H9 (cell line): ENCODE measurements around the gene PKP1. TPM values are rescaled to one million over a fixed set of nuclear protein-coding genes. Genes with fewer than 3 reads are reported as not detected.

Experiments used
- DNase-seq: peaks from one replicate; pipeline ENCODE4 v3.0.0-alpha.2; 2017
- H2AFZ ChIP-seq: one replicate; pipeline ENCODE4 v1.6.1; 2013; ENCODE audit warnings: mild to moderate bottlenecking, low read length, control low read depth, moderate library complexity
- H2AK5ac ChIP-seq: 2 replicates; pipeline ENCODE4 v1.6.1; 2013; ENCODE audit warnings: low read length, control low read depth, mixed read lengths; ENCODE audit not compliant: insufficient read length
- H2BK120ac ChIP-seq: one replicate; pipeline ENCODE4 v1.6.1; 2013; ENCODE audit warnings: low read depth, mild to moderate bottlenecking, low read length, control low read depth, inconsistent platforms; ENCODE audit not compliant: poor library complexity, severe bottlenecking
- H2BK12ac ChIP-seq: 2 replicates; pipeline ENCODE4 v1.6.1; 2013; ENCODE audit warnings: low read length, control low read depth, mixed read lengths, low read depth; ENCODE audit not compliant: insufficient read length
- H2BK15ac ChIP-seq: 2 replicates; pipeline ENCODE4 v1.6.1; 2013; ENCODE audit warnings: low read depth, low read length, control low read depth
- H2BK20ac ChIP-seq: one replicate; pipeline ENCODE4 v1.6.1; 2013; ENCODE audit warnings: low read depth, mild to moderate bottlenecking, low read length, control low read depth, inconsistent platforms; ENCODE audit not compliant: poor library complexity, severe bottlenecking
- H2BK5ac ChIP-seq: 2 replicates; pipeline ENCODE4 v1.6.1; 2013; ENCODE audit warnings: low read length, control low read depth, mixed read lengths; ENCODE audit not compliant: insufficient read length
- H3K14ac ChIP-seq: 2 replicates; pipeline ENCODE4 v1.6.1; 2013; ENCODE audit warnings: low read length, control low read depth; ENCODE audit not compliant: insufficient read depth
- H3K18ac ChIP-seq: 2 replicates; pipeline ENCODE4 v1.6.1; 2013; ENCODE audit warnings: low read depth, mild to moderate bottlenecking, mixed read lengths, low read length, control low read depth; ENCODE audit not compliant: insufficient read length
- H3K23ac ChIP-seq: 2 replicates; pipeline ENCODE4 v1.6.1; 2013; ENCODE audit warnings: low read length, control low read depth, mixed read lengths, low read depth; ENCODE audit not compliant: insufficient read length
- H3K23me2 ChIP-seq: 2 replicates; pipeline ENCODE4 v1.6.1; 2013; ENCODE audit warnings: low read depth, mild to moderate bottlenecking, mixed read lengths, low read length, control low read depth; ENCODE audit not compliant: insufficient read length, poor library complexity, severe bottlenecking
- H3K27ac ChIP-seq: 2 replicates; pipeline ENCODE4 v1.5.1; 2013; ENCODE audit warnings: low read length, control low read depth, mixed read lengths, low read depth; ENCODE audit not compliant: insufficient read length
- H3K27me3 ChIP-seq: 2 replicates; pipeline ENCODE4 v1.6.1; 2013; ENCODE audit warnings: low read length, control low read depth, inconsistent platforms; ENCODE audit not compliant: insufficient read depth
- H3K4ac ChIP-seq: 2 replicates; pipeline ENCODE4 v1.6.1; 2013; ENCODE audit warnings: low read depth, mild to moderate bottlenecking, control low read depth, inconsistent platforms, low read length, moderate library complexity
- H3K4me1 ChIP-seq: 2 replicates; pipeline ENCODE4 v1.6.1; 2013; ENCODE audit warnings: low read length, control low read depth, inconsistent platforms; ENCODE audit not compliant: insufficient read depth
- H3K4me2 ChIP-seq: 2 replicates; pipeline ENCODE4 v1.6.1; 2013; ENCODE audit warnings: low read length, control low read depth, mixed read lengths; ENCODE audit not compliant: insufficient read length, insufficient read depth
- H3K56ac ChIP-seq: 2 replicates; pipeline ENCODE4 v1.6.1; 2013; ENCODE audit warnings: low read depth, mild to moderate bottlenecking, mixed read lengths, low read length, control low read depth; ENCODE audit not compliant: insufficient read length
- H3K79me1 ChIP-seq: 2 replicates; pipeline ENCODE4 v1.6.1; 2013; ENCODE audit warnings: low read depth, mild to moderate bottlenecking, moderate library complexity, low read length, control low read depth, inconsistent platforms; ENCODE audit not compliant: insufficient read depth, poor library complexity, severe bottlenecking
- H3K79me2 ChIP-seq: 2 replicates; pipeline ENCODE4 v1.6.1; 2013; ENCODE audit warnings: low read length, control low read depth, inconsistent platforms; ENCODE audit not compliant: insufficient read depth
- H3K9ac ChIP-seq: 2 replicates; pipeline ENCODE4 v1.6.1; 2013; ENCODE audit warnings: low read length, control low read depth, mixed read lengths; ENCODE audit not compliant: insufficient read length; ENCODE audit errors: extremely low read depth
- H3K9me3 ChIP-seq: one replicate; pipeline ENCODE4 v1.6.1; 2013; ENCODE audit warnings: low read depth, low read length, inconsistent platforms; ENCODE audit not compliant: control insufficient read depth
- H3T11ph ChIP-seq: one replicate; pipeline ENCODE4 v1.6.1; 2013; ENCODE audit warnings: mild to moderate bottlenecking, low read length, control low read depth, inconsistent platforms
- H4K20me1 ChIP-seq: one replicate; pipeline ENCODE4 v1.6.1; 2013; ENCODE audit not compliant: control insufficient read depth, insufficient read length, insufficient read depth
- H4K5ac ChIP-seq: 2 replicates; pipeline ENCODE4 v1.6.1; 2013; ENCODE audit warnings: low read depth, mild to moderate bottlenecking, mixed read lengths, low read length, control low read depth; ENCODE audit not compliant: insufficient read length
- H4K8ac ChIP-seq: replicated peaks from 2 replicates; pipeline ENCODE4 v1.6.1; 2013; ENCODE audit warnings: low read length, control low read depth, mixed read lengths, low read depth; ENCODE audit not compliant: insufficient read length
- H4K91ac ChIP-seq: 2 replicates; pipeline ENCODE4 v1.6.1; 2013; ENCODE audit warnings: low read depth, mild to moderate bottlenecking, moderate library complexity, mixed read lengths, low read length, control low read depth; ENCODE audit not compliant: insufficient read length
- H3K27ac Mint-ChIP-seq, 3 experiments: 2 replicates in 2 of 3; 3 replicates in 1 of 3; pipeline ENCODE4 v1.8.0; 2020 to 2021; ENCODE audit warnings: mixed read lengths in 3 of 3, mild to moderate bottlenecking in 1 of 3, moderate library complexity in 1 of 3
- H3K27me3 Mint-ChIP-seq: 2 replicates; pipeline ENCODE4 v1.8.0; 2021; ENCODE audit warnings: low read depth, mild to moderate bottlenecking, moderate library complexity, mixed read lengths
- H3K36me3 Mint-ChIP-seq, 3 experiments: 2 replicates in 2 of 3; 3 replicates in 1 of 3; pipeline ENCODE4 v1.8.0; 2020 to 2021; ENCODE audit warnings: low read depth in 3 of 3, mixed read lengths in 3 of 3; ENCODE audit not compliant: insufficient read depth in 1 of 3
- H3K4me1 Mint-ChIP-seq, 2 experiments: 2 replicates each; pipeline ENCODE4 v1.8.0; 2020; ENCODE audit warnings: mixed read lengths in 2 of 2
- H3K4me3 Mint-ChIP-seq, 2 experiments: 2 replicates in 1 of 2; 3 replicates in 1 of 2; pipeline ENCODE4 v1.8.0; 2020 to 2021; ENCODE audit warnings: mild to moderate bottlenecking in 2 of 2, mixed read lengths in 2 of 2, moderate library complexity in 1 of 2
- H3K9me3 Mint-ChIP-seq, 2 experiments: 2 replicates in 1 of 2; 3 replicates in 1 of 2; pipeline ENCODE4 v1.8.0; 2020; ENCODE audit warnings: mild to moderate bottlenecking in 2 of 2, mixed read lengths in 2 of 2, moderate library complexity in 1 of 2
- CTCF ChIP-seq: fragments of 200-600 bp; sonication (generic); conservative IDR thresholded peaks from 3 replicates; pipeline ENCODE4 v1.8.0; 2021; ENCODE audit warnings: antibody characterized with exemption, mild to moderate bottlenecking
- WGBS: extraction: QIAGEN DNeasy Blood & Tissue Kit; methylation state at CpG from one replicate; pipeline ENCODE4 v1.1.7; 2013; ENCODE audit warnings: missing lambda C conversion rate, low lambda C conversion rate, mixed read lengths; ENCODE audit not compliant: insufficient read length; ENCODE audit errors: extremely low coverage; 5-methylcytosine and 5-hydroxymethylcytosine counted together
- total RNA-seq: library from RNA; stranded (reverse); gene quantifications from 2 replicates; pipeline ENCODE4 v1.2.1, GENCODE V29; 2021

PKP1 gene
- total RNA-seq, 1 experiment from 2014 or later, result 0.09 TPM

GRCh38 chr1:201286445-201286844, 3.1 kb downstream of the PKP1 start:
- Histone ChIP-seq H3K18ac (no peak overlapping the region), H2AFZ (no peak overlapping the region), H3K79me1 (no peaks in the 10 kb centered on the region), H3K27me3 (no peaks in the 10 kb centered on the region; the same call in 1 of the 2 replicates), H2BK20ac (no peak overlapping the region), H3K23me2 (no peaks in the 10 kb centered on the region), H2BK5ac (no peak overlapping the region), H3K79me2 (no peaks in the 10 kb centered on the region), H4K20me1 (no peaks in the 10 kb centered on the region), H3K4ac (no peak overlapping the region), H3K9ac (no peak overlapping the region), H3K23ac (no peak overlapping the region), H3K56ac (no peak overlapping the region), H4K8ac (no peak overlapping the region), H4K91ac (no peak overlapping the region), H2BK120ac (no peak overlapping the region), H3K4me1 (no peaks in the 10 kb centered on the region), H2AK5ac (no peak overlapping the region), H3K14ac (no peak overlapping the region), H4K5ac (no peak overlapping the region), H3K9me3 (no peaks in the 10 kb centered on the region), H3K4me2 (no peak overlapping the region), H3K27ac (no peak overlapping the region), H3T11ph (no peak overlapping the region), H2BK15ac (no peak overlapping the region), H2BK12ac (no peak overlapping the region)
- H3K27ac Mint-ChIP-seq, result no peak overlapping the region
- no peak for TF ChIP-seq CTCF
- peaks cover 35 to 40% of the 10 kb centered on the region in 2 experiments for H3K4me1 Mint-ChIP-seq
- no CpG with 5 or more reads among the region's 1 CpG for WGBS
- H3K4me3 Mint-ChIP-seq, result no peak overlapping the region
- no peak for DNase-seq
- H3K27me3 Mint-ChIP-seq, result peaks cover 51% of the 10 kb centered on the region
- no peaks in the 10 kb centered on the region for H3K36me3 Mint-ChIP-seq
- no peaks in the 10 kb centered on the region for H3K9me3 Mint-ChIP-seq
